ENCODE data around the gene ZC3HAV1L.

- no peak for TF ChIP-seq POLR2AphosphoS5 (IDR thresholded peaks at IDR 0.05)
- no peak for TF ChIP-seq CTCF (IDR thresholded peaks at IDR 0.05)
- no peak for TF ChIP-seq POLR2A (IDR thresholded peaks at IDR 0.05)
Measured at GRCh38 chr7:139068544-139069399, 32.9 kb upstream of the ZC3HAV1L start.

Data from breast epithelium (tissue), 3 donors.